Measurements from ENCODE around the gene PRKCA.

Gene PRKCA

DNA sequence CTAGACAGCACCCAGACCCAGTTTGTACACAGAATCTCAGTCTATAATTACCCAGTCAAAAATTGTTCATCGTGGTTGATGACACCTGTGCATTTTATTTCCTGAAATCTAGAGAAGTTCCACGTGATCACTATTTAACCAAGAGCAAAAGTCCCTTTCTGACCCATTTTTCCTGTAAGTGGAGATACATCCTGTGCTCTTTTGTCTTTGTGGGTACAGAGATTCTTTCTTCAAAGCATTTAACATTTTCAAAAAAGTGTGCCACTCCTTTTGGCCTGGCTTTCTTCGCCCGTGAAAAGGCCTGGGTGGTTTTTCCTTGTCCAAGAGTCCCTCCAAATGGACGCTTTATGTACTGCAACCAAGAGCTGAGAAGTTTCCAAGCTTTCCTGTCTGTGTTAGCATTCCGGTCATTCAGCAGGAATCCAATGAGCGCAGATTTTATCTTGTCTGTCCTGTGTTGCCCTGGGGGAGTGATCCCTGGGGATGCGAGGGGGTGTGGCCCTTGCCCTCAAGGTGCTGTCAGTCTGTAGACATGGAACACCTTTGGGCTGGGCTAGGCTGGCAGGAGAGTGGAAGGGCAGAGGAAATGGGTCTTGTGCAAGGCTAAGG, 371.4 kb downstream of the PRKCA start:
- peak; percentile 44 for DNase-seq

- no peak for DNase-seq
These were observed 373.0 kb downstream of the PRKCA start for GRCh38 chr17:66675273-66675990.

GRCh38 chr17:66675991-66676371, 373.6 kb downstream of the PRKCA start:
- DNase-seq = no peak

DNA sequence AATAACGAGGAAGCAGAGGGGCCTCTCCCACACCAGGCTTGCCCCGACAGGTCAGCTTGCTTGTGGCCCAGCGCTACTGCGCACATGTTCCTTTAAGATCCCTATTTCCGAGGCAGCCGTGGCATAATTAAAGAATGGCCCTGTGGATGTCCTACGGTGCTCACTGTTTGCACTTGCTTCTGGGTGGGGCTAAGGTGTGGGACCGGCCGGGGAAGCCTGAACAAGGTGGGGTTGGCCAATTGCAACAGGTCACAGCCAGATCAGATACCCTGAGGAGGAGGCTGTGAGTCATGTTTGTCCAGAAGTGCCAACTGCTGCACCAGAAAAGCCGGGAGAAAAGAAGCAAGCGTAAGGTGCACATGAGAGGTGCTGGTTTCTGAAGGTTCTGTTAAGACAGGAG, 374.0 kb downstream of the PRKCA start:
- no peak for DNase-seq

- DNase-seq = no peak
These were observed 375.0 kb downstream of the PRKCA start for GRCh38 chr17:66677201-66677981.

DNA sequence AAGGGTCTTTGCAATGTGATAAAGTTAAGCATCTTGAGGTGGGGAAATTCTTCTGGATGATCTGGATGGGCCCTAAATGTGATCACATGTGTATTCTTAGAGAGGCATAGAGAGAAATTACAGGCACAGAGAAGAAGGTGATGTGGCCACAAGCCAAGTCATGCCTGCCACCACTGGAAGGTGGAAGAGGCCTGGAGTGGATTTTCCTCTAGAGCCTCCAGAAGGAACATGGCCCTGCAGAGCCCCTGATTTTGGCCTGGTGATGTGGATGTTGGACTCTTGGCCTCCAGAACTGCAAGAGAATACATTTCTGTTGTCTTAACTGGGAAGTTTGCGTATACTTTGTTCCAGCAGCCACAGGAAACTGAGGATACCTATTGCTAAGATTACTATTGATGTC, 375.6 kb downstream of the PRKCA start:
- no peak for DNase-seq

DNA sequence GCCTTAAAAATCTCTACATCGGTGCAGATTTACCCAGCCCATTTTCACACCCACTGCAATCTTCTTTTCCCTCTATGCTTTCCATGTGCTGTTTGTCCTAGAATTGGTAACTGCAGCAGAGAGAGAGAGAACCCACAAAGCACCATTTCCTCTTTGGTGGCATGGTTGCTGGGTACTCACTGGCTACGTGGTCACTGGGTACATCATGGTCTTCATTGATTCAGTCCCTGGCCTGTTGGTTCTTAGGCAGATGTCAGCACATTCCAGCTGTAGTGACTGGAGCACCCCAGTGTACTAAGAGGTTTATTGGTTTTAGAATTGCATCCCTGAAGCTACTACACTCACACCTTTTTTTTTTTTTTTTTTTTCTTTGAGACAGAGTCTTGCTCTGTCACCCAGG, 376.4 kb downstream of the PRKCA start:
- no peak for DNase-seq

GRCh38 chr17:66679631-66680517, 377.5 kb downstream of the PRKCA start:
- DNase-seq = no peak

DNA sequence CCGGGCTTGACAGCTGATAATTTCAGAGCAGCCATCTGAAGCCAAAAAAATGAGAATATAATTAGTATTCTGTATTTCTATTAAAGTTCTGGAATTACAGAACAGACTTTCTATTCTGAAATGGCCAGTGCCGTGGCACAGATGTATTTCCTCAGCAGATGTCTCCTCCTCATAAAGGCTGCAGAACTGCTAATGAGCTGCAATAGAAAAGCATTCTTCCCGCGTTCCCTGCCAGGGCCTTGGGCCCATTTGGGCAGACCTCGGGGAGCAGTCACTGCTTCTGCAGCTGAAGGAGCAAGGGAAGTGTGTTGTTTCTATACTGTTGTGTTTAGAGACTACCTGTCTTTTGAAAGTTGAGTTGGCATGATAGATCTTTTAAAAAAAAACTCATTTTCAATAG, 379.9 kb downstream of the PRKCA start:
- DNase-seq = no peak

GRCh38 chr17:66684261-66684660, 381.8 kb downstream of the PRKCA start:
- no peak for DNase-seq

DNA sequence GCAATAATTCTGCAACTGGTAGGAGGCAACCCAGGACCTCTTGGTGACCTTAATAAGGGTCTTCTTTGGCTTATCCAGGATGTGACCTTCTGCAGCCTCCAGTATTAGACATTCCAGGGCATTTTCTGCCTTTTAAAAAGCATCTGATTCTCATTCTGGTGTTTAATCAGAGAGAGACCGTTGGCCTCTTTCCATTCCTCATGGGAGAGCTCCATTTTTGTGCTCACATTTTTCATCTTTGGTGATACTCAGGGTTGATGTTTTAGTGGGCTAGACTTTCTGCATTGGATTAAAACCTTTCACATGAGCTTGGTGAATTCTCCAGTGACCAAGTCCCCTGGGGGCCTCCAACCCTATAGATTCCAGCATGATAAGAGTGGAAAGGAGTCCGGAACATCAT, 382.3 kb downstream of the PRKCA start:
- DNase-seq = no peak

DNA sequence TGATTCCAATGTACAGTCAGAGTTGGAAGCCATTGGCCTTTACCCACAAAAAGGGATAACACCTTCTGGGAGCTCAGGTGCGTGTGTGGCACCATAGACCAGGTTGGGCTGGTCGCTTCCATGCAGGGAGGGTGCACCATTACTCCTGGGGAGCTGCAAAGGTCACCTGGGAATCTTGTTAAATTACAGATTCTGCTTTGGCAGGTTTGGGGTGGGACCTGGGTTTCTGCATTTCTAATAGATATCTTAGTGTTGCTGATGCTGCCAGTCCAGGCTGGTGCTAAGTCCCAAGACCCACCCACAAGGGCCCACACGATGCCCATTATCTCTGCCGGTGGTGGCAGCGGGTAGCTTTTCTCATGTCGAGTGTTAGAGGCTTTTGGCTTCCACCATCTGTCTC, 384.2 kb downstream of the PRKCA start:
- DNase-seq = no peak

DNA sequence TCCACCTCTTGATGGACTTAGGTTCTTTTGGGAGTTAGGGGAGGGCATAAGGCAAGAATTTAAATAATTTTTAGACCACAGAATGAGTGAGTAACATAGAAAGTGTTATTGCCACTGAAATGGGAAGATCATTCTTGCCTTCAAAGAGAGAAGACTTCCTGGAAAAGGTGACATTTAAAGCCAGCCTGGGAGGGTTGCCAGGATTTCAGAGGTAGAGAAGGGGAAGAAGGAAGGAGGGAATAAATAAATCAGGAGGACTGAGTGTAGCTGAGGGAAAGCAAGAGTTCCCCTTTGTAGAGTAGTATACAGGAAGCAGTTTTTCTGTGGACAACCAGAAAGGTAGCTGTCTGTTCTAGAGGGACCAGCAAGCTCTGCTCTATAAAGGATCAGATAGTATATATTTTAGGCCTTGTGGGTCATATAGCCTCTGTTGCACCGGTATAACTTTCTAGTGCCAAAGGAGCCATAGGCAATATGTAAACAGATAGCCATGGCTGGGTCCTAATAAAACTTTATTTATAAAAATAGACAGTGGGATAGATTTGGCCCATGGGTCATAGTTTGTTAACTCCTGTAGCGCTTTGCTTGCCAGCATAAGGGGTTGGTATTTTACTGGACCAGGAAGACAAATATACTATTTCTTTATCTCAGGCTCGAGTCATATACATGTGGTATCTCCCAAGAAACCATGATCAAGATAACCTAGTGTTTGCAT, 385.3 kb downstream of the PRKCA start:
- DNase-seq = no peak

DNA sequence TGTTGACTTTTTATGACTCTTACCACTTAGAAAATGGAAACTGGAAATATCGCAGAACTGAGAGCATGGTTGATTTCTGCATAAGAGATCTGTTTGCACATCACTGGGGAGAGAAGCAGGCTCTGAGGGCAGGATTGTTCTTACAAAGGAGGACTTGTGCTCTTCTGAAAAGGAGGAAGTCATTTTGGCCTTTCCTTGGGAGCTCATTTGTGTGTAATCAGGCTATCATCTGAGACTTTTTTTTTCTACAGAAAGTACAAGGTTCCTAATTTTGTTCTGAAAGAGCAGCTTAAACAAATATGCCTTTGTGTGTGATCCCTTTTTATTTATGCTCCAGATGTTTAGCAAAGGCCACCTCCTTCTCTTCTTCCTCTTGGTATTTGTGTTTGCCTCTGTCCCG, 386.8 kb downstream of the PRKCA start:
- DNase-seq = no peak

DNA sequence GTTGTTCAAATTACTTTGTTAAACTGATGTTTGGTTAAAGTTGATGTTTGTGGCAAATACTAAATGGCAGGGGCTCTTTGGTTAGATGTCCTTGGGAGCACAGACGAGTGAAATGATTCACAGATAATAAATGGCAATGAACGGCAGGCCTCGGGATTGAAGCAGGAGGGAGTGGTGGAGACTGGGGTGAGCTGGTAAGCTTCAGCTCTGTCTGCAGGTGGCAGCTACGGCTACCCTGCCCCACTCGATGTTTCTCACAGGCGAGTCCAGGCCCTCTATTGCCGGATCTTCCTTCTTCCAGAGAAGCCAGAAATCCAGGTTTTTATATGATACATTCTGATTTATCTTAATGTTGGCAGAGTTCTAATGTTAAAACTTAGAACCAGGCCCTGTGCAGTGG, 387.8 kb downstream of the PRKCA start:
- no peak for DNase-seq

- no peak for DNase-seq
These were observed 389.4 kb downstream of the PRKCA start for GRCh38 chr17:66691644-66692420.

GRCh38 chr17:66692421-66692690, 389.9 kb downstream of the PRKCA start:
- no peak for DNase-seq

DNA sequence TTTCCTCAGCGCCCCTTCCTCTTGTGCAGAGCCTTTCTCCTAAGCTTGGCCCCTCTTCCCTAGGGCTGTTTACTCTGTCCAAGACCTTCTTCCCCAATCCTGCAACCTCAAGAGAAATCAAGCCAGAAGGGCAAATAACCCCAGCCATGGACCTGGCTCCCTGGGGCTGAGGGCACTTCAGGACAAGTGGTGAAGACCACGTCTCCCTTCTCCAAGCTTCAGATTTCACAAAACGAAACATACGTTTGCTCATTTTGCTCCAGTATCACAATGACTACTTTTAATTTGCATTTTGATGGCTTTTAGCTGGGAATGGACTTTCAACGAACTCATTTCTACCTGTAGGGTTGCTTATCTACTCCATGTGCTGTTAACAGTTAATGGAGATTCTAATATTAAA, 392.7 kb downstream of the PRKCA start:
- no peak for DNase-seq

GRCh38 chr17:66698270-66698669, 395.9 kb downstream of the PRKCA start:
- DNase-seq = no peak

DNA sequence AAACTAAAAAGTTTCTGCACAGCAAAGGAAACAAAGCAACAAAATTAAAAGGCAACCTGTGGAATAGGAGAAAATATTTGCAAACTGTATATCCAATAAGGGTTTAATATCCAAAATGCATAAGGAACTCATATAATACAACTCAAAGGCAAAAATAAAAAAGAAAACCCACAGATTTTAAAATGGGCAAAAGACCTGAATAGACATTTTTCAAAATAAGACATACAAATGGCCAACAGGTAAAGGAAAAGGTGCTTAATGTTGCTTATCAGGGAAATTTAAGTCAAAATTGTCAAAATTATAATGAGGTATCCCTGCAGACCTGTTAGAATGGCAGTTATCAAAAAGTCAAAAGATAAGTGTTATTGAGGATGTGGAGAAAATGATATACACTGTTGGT, 399.0 kb downstream of the PRKCA start:
- DNase-seq = no peak

DNA sequence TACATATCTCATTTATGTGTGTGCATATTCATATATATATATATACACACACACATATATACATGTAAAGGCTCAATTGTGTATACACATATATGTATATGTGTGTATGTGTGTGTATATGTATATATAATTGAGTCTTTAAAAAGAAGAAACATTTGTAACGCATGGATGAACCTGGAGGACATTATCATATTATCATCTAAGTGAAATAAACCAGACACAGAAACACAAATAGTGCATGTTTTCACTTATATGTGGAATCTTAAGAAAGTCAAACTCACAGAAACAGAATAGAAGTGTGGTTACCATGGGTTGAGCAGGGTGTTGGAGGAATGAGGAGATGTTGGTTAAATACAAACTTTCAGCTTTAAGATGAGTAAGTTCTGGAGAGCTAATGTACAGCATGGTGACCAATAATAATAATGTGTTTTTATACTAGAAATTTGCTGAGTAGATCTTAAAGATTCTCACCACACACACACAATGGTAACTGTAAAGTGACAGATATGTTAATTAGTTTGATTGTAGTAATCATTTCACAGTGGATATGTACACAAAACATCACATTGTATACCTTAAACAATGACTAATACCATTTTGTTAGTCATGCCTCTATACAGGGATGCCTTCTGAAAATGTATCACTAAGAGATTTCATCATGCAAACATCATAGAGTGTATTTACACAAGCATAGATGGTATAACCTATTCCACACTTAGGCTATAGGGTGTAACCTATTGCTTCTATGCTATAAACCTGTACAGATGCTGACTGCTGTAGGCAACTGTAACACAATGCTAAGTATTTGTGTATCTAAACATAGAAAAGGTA, 399.9 kb downstream of the PRKCA start:
- DNase-seq = no peak

Data from stimulated activated CD4-positive, alpha-beta T cell treated with anti-CD3 and anti-CD28 coated beads, Interleukin-15, amount 100 ng/mL, for 24 hours (primary cell).